ENCODE results near the gene ABHD17C. TPM values are rescaled to one million over a fixed set of nuclear protein-coding genes. Genes with fewer than 3 reads are reported as not detected.

ABHD17C gene
- total RNA-seq, 1 donor: 0.84 TPM

GRCh38 chr15:80776420-80777045, 81.4 kb downstream of the ABHD17C start:
- Histone ChIP-seq H3K27me3 (ENCODE audit: insufficient read depth, low read length) (peaks cover 38% of the 10 kb centered on the region), H3K4me1 (ENCODE audit: insufficient read depth, low read length) (peaks cover 35% of the 10 kb centered on the region), H3K4me3 (ENCODE audit: low read length) (no peak overlapping the region), H3K9me3 (ENCODE audit: low read depth, low read length) (no peaks in the 10 kb centered on the region)

GRCh38 chr15:80777137-80777536, 82.0 kb downstream of the ABHD17C start:
- peaks cover 44% of the 10 kb centered on the region for H3K27me3 ChIP-seq (ENCODE audit: insufficient read depth, low read length)
- peaks cover 35% of the 10 kb centered on the region for H3K4me1 ChIP-seq (ENCODE audit: insufficient read depth, low read length)
- H3K4me3 ChIP-seq (ENCODE audit: low read length): no peak overlapping the region
- no peaks in the 10 kb centered on the region for H3K9me3 ChIP-seq (ENCODE audit: low read depth, low read length)

DNA sequence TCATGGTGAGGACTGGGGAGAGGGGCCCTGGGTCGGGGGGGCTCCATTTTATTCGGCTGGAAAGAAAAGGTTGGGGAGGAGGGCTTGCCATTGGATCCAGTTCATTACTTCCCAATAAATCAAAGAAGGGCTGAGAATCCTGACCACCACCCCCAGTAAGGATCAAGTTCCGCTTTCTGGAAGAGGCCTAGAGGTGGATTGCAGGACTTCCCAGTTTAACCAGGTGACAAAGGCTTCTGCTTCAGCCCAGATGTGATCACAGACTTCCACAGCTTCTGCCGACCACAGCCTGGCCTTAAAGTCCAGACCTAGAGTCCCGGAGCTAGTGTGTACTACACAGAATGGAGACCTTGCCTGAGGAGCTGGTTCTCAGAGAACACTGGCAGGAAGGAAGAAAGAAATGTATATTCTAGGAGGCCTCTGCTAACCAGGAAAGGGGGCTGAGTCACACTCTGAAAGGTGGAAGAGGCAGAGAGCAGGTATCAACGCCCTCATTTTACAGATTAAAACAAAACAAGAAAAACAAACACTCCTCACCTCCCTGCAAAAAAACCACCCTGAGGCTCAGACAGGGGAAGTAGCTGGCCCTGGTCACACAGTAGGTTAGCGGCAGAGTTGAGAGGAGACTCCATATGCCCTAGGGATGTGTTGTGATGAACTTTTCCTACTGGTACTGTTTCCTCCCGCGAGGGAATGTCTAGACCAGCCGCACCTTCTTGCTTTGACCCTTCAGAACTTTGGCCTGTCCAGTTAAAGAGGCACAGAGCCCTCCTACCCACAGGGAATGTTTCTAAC, 82.9 kb downstream of the ABHD17C start:
- Histone ChIP-seq H3K27me3 (ENCODE audit: insufficient read depth, low read length) (peaks cover 51% of the 10 kb centered on the region), H3K4me3 (ENCODE audit: low read length) (no peak overlapping the region), H3K9me3 (ENCODE audit: low read depth, low read length) (no peaks in the 10 kb centered on the region), H3K4me1 (ENCODE audit: insufficient read depth, low read length) (peaks cover 35% of the 10 kb centered on the region)

GRCh38 chr15:80778621-80778963, 83.5 kb downstream of the ABHD17C start:
- H3K4me3 ChIP-seq (ENCODE audit: low read length): no peak overlapping the region
- no peaks in the 10 kb centered on the region for H3K9me3 ChIP-seq (ENCODE audit: low read depth, low read length)
- H3K27me3 ChIP-seq (ENCODE audit: insufficient read depth, low read length): peaks cover 54% of the 10 kb centered on the region
- peaks cover 35% of the 10 kb centered on the region for H3K4me1 ChIP-seq (ENCODE audit: insufficient read depth, low read length)

DNA sequence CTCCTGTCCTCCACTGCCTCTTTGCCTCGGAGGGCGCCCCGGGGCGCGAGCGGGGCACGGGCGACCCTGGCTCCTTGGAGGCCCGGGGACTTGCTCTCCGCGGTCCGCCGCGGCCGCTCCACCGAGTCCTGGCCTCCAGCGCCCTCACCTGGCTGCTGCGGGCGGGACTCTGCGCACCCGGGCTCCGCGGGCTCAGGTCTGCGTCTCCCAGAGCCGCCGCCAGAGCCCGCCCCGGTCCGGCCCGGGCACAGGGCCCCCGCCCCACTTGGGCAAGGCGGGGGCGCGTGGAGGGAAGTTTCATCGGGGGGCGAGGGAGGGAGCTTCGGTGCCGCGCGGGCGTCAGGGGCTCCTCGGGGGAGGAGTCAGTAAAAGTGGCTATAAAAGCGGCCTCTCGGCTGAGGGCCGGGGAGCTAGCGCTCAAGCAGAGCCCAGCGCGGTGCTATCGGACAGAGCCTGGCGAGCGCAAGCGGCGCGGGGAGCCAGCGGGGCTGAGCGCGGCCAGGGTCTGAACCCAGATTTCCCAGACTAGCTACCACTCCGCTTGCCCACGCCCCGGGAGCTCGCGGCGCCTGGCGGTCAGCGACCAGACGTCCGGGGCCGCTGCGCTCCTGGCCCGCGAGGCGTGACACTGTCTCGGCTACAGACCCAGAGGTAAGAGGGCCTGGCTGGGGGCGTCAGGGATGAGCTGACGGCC, 84.0 kb downstream of the ABHD17C start, which contains the start of gene CEMIP:
CEMIP (plus strand) TSS at position 407 of the 694 bp plus-strand sequence. CDS start 94,510 bp downstream, outside the sequence.
- Histone ChIP-seq H3K4me3 (ENCODE audit: low read length) (no peak within 1 kb of the TSS), H3K4me1 (ENCODE audit: insufficient read depth, low read length) (peaks cover 35% of the 10 kb centered on the region), H3K27me3 (ENCODE audit: insufficient read depth, low read length) (peaks cover 57% of the 10 kb centered on the region), H3K9me3 (ENCODE audit: low read depth, low read length) (no peaks in the 10 kb centered on the region)

- Histone ChIP-seq H3K27me3 (ENCODE audit: insufficient read depth, low read length) (peaks cover 61% of the 10 kb centered on the region), H3K9me3 (ENCODE audit: low read depth, low read length) (no peaks in the 10 kb centered on the region), H3K4me1 (ENCODE audit: insufficient read depth, low read length) (peaks cover 35% of the 10 kb centered on the region), H3K4me3 (ENCODE audit: low read length) (no peak overlapping the region)
Observed at GRCh38 chr15:80779658-80780415, 84.7 kb downstream of the ABHD17C start.

DNA sequence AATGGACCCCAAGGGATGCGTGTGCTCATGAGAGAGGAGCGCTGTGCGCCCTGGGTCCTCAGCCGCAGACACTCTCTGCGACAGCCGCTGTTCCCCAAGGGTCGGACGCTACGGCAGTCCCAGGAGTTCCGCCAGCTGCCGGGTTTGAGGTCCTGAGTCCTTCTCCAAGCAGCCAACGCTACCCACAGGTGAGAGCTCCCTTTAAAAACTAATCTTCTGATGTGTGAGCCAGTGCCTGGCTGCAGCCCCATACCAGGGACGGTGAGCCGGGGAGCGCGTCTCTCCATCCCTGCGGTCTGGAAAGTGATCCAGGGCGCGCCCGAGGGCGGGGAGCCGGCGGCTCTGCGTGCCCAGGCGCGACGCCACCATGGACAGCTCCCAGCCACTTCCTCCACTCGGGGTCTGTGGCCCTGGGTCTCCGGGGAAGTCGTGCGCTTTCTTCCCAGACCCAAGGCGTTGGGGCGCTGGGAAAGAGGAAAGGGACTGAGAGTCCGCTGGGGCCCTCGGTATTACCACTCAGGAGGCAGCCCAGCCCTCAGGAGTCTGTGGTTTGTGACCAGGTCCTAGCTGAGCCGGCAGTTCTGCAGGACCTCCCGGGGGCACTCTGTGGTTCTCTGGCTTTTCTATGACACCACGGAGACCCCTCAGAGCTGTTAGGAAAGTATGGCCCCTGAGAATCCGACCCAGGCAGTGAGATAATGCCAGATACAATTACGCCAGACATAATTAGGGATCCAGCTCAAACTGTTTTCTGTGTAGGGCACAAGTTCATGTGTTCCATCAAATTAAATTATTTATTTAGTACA, 85.5 kb downstream of the ABHD17C start:
- Histone ChIP-seq H3K4me3 (ENCODE audit: low read length) (no peak overlapping the region), H3K9me3 (ENCODE audit: low read depth, low read length) (no peaks in the 10 kb centered on the region), H3K27me3 (ENCODE audit: insufficient read depth, low read length) (peaks cover 61% of the 10 kb centered on the region), H3K4me1 (ENCODE audit: insufficient read depth, low read length) (peaks cover 35% of the 10 kb centered on the region)

- H3K4me3 ChIP-seq (ENCODE audit: low read length): no peak overlapping the region
- no peaks in the 10 kb centered on the region for H3K9me3 ChIP-seq (ENCODE audit: low read depth, low read length)
- H3K4me1 ChIP-seq (ENCODE audit: insufficient read depth, low read length): peaks cover 22% of the 10 kb centered on the region
- peaks cover 56% of the 10 kb centered on the region for H3K27me3 ChIP-seq (ENCODE audit: insufficient read depth, low read length)
Observed at GRCh38 chr15:80783260-80783659, 88.2 kb downstream of the ABHD17C start.

DNA sequence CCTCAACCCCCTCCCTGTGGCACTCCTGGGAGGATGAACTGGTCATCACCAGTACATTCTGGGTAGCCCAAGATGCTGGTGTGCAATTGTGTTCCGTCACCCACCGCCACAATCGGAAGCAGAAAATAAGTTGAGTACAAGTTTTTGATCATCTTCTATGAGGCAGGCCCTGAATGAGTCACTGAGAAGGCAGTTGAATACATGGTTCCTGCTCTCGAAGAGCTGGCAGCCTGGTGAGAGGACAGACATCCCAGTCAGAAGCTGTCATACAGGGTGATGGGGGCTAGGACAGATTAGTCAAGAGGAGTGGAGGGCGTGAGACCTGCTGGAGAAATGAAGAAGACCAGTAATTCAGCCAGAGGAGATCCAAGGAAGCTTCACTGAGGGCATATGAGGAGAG, 90.2 kb downstream of the ABHD17C start:
- H3K9me3 ChIP-seq (ENCODE audit: low read depth, low read length): no peaks in the 10 kb centered on the region
- peaks cover 35% of the 10 kb centered on the region for H3K27me3 ChIP-seq (ENCODE audit: insufficient read depth, low read length)
- no peak overlapping the region for H3K4me3 ChIP-seq (ENCODE audit: low read length)
- peaks cover 26% of the 10 kb centered on the region for H3K4me1 ChIP-seq (ENCODE audit: insufficient read depth, low read length)

DNA sequence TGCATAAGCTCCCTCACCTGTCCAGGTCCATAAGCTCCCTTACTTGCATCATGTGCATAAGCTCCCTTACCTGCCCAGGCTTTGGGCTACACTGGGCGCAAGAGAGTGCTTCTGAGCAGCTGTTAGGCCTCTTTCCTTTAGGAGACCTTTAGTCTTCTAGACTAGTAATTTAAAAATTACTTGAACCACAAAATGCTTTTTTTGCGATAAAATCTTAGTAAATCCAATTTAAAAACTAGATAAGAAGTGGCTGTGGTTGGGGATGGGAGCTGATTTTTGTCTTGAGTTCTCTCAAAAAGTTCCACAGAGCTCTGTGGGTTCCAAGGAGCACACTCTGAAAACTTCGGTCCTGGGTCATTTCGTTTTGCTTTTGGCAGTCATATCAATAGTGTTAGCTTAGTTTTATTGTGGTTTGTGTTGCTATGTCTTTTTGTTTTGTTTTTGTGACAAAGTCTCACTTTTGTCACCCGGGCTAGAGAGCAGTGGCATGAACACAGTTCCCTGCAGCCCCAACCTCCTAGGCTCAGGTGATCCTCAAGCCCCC, 90.8 kb downstream of the ABHD17C start:
- H3K27me3 ChIP-seq (ENCODE audit: insufficient read depth, low read length): peaks cover 30% of the 10 kb centered on the region
- no peak overlapping the region for H3K4me3 ChIP-seq (ENCODE audit: low read length)
- H3K9me3 ChIP-seq (ENCODE audit: low read depth, low read length): no peaks in the 10 kb centered on the region
- H3K4me1 ChIP-seq (ENCODE audit: insufficient read depth, low read length): peaks cover 28% of the 10 kb centered on the region

- Histone ChIP-seq H3K4me3 (ENCODE audit: low read length) (no peak overlapping the region), H3K27me3 (ENCODE audit: insufficient read depth, low read length) (peaks cover 15% of the 10 kb centered on the region)
Observed at GRCh38 chr15:80787316-80787715, 92.2 kb downstream of the ABHD17C start.

GRCh38 chr15:80788536-80788935, 93.4 kb downstream of the ABHD17C start:
- no peak overlapping the region for H3K4me3 ChIP-seq (ENCODE audit: low read length)
- H3K9me3 ChIP-seq (ENCODE audit: low read depth, low read length): no peaks in the 10 kb centered on the region
- peaks cover 7% of the 10 kb centered on the region for H3K27me3 ChIP-seq (ENCODE audit: insufficient read depth, low read length)
- H3K4me1 ChIP-seq (ENCODE audit: insufficient read depth, low read length): peaks cover 28% of the 10 kb centered on the region

More at GRCh38 chr15:80787316-80787715, 92.2 kb downstream of the ABHD17C start:
- no peaks in the 10 kb centered on the region for H3K9me3 ChIP-seq (ENCODE audit: low read depth, low read length)
- H3K4me1 ChIP-seq (ENCODE audit: insufficient read depth, low read length): peaks cover 28% of the 10 kb centered on the region

DNA sequence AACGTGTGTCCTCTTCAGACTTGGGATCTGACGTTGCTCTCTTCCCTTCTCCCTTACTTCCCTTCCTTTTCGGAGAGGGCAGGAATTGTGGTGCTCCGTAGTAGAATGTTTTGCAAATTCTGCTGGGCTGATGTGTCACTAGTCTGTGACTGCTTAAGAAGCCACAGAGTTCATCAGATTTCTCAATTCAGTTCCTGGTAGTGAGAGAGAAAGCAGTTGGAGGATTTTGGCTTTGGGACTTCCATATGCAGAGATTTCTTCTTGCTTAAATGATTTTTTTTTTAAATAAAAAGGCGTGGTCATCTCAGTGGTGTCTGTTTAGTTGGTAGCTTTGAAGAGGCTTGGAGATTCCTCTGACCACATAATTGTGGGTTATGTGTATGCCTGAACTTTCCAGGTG, 94.2 kb downstream of the ABHD17C start:
- Histone ChIP-seq H3K4me1 (ENCODE audit: insufficient read depth, low read length) (peaks cover 28% of the 10 kb centered on the region), H3K27me3 (ENCODE audit: insufficient read depth, low read length) (peaks cover 3% of the 10 kb centered on the region), H3K4me3 (ENCODE audit: low read length) (no peak overlapping the region), H3K9me3 (ENCODE audit: low read depth, low read length) (no peaks in the 10 kb centered on the region)

DNA sequence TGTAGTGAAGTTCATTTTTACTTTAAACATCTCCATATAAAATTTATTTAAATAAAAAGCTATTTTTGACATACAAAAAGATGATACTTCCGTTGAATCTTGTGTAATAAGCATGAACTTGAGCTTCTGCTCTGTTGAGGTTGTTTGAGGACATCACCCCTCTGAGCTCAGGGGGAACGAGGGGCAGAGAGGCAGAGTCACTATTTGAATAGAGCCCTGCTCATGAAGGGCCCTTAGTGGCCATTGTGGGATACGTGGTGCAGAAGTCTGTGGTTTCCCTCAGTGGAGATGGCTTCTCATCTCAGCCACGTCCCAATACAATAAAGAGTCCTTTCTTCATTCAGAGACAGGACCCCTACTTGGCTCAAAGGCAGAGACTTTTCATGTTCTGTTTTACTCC, 94.7 kb downstream of the ABHD17C start:
- peaks cover 28% of the 10 kb centered on the region for H3K4me1 ChIP-seq (ENCODE audit: insufficient read depth, low read length)
- H3K4me3 ChIP-seq (ENCODE audit: low read length): no peak overlapping the region
- H3K9me3 ChIP-seq (ENCODE audit: low read depth, low read length): no peaks in the 10 kb centered on the region
- no peaks in the 10 kb centered on the region for H3K27me3 ChIP-seq (ENCODE audit: insufficient read depth, low read length)

Measured in mononuclear cell (primary cell).